Measurements from ENCODE around the gene BGN. TPM values are rescaled to one million over a fixed set of nuclear protein-coding genes. Genes with fewer than 3 reads are reported as not detected.
A peak's percentile ranks its signal among the peaks of the same experiment; 100 is the strongest.

BGN gene
- polyA plus RNA-seq, 3 donors, result not detected

GRCh38 chrX:153507484-153508178 lies 12.9 kb downstream of the BGN start:
- H3K4me3 Mint-ChIP-seq, result no peak overlapping the region
- H3K9me3 Mint-ChIP-seq, result peaks cover 0 to 6% (median 0%) of the 10 kb centered on the region in 7 donors
- peak; percentile 60 to 69 (median 63) for DNase-seq
- Histone ChIP-seq H3K27me3 (ENCODE audit: control insufficient read depth in 2 of 2, insufficient read depth in 2 of 2, low read length in 2 of 2) (no peaks in the 10 kb centered on the region), H3K36me3 (replicated peaks in 1 of 2; ENCODE audit: control insufficient read depth in 1 of 2, insufficient read depth in 2 of 2, low read length in 2 of 2) (no peaks in the 10 kb centered on the region), H3K9me3 (replicated peaks in 1 of 2; ENCODE audit: control insufficient read depth in 1 of 2, insufficient read depth in 1 of 2, low read length in 2 of 2) (no peaks in the 10 kb centered on the region), H3K9ac (ENCODE audit: insufficient read depth, low read length, poor library complexity, severe bottlenecking) (no peak overlapping the region), H2AFZ (ENCODE audit: insufficient read depth, low read depth, low read length, poor library complexity, severe bottlenecking) (peak overlapping the region; percentile 62), H3K79me2 (ENCODE audit: insufficient read depth, low read length) (no peaks in the 10 kb centered on the region), H3K4me2 (replicated peaks; ENCODE audit: extremely low read depth, low read length, poor library complexity, severe bottlenecking) (no peak overlapping the region), H4K20me1 (ENCODE audit: insufficient read depth, low read length) (no peaks in the 10 kb centered on the region), H3K4me1 (ENCODE audit: control insufficient read depth in 1 of 2, insufficient read depth in 2 of 2, low read length in 2 of 2) (no peaks in the 10 kb centered on the region), H3K4me3 (replicated peaks in 1 of 3; ENCODE audit: low read depth in 2 of 3, low read length in 3 of 3) (no peak overlapping the region), H3K27ac (ENCODE audit: low read depth in 1 of 2, low read length in 2 of 2) (no peak overlapping the region)
- H3K4me1 Mint-ChIP-seq, result peaks cover 3% of the 10 kb centered on the region
- intact Hi-C loops (cut with micrococcal nuclease), result loop anchor here (2.0 to 10.0 kb wide), 4 partner anchors 35 to 545 kb away; partner anchors contain the start of gene HAUS7 (in 1 of the 2)
- no peak overlapping the region for H3K27ac Mint-ChIP-seq
- 7% methylated on average over 4 of the region's 19 CpGs for WGBS (ENCODE audit: insufficient coverage)
- peak; percentile 65 for TF ChIP-seq CTCF (IDR thresholded peaks at IDR 0.05)
- peaks cover 4 to 10% (median 4%) of the 10 kb centered on the region in 3 donors for H3K27me3 Mint-ChIP-seq (ENCODE audit: low read depth in 3 of 3)
- no peaks in the 10 kb centered on the region for H3K36me3 Mint-ChIP-seq

- no peak for DNase-seq
- H3K4me1 ChIP-seq (ENCODE audit: control insufficient read depth in 1 of 2, insufficient read depth in 2 of 2, low read length in 2 of 2), result no peaks in the 10 kb centered on the region
- H3K27me3 ChIP-seq (ENCODE audit: control insufficient read depth in 2 of 2, insufficient read depth in 2 of 2, low read length in 2 of 2), result no peaks in the 10 kb centered on the region
- no peaks in the 10 kb centered on the region for H3K36me3 ChIP-seq (replicated peaks in 1 of 2; ENCODE audit: control insufficient read depth in 1 of 2, insufficient read depth in 2 of 2, low read length in 2 of 2)
- intact Hi-C loops (cut with micrococcal nuclease), result loop anchor here (5.0 to 10.0 kb wide), 3 partner anchors 37 to 547 kb away; partner anchors contain the start of gene HAUS7 (in 1 of the 2)
- H3K4me1 Mint-ChIP-seq, result peaks cover 3% of the 10 kb centered on the region
- H3K4me3 Mint-ChIP-seq, result no peak overlapping the region
- H3K4me3 ChIP-seq (replicated peaks in 1 of 3; ENCODE audit: low read depth in 2 of 3, low read length in 3 of 3), result no peak overlapping the region
- 97% methylated on average over 7 of the region's 14 CpGs for WGBS (ENCODE audit: insufficient coverage)
- H3K27ac ChIP-seq (ENCODE audit: low read depth in 1 of 2, low read length in 2 of 2), result no peak overlapping the region
- H2AFZ ChIP-seq (ENCODE audit: insufficient read depth, low read depth, low read length, poor library complexity, severe bottlenecking), result no peak overlapping the region
- H3K27ac Mint-ChIP-seq, result no peak overlapping the region
- H3K79me2 ChIP-seq (ENCODE audit: insufficient read depth, low read length), result no peaks in the 10 kb centered on the region
- H4K20me1 ChIP-seq (ENCODE audit: insufficient read depth, low read length), result no peaks in the 10 kb centered on the region
- no peak for TF ChIP-seq CTCF (IDR thresholded peaks at IDR 0.05)
- no peak overlapping the region for H3K9ac ChIP-seq (ENCODE audit: insufficient read depth, low read length, poor library complexity, severe bottlenecking)
- H3K9me3 Mint-ChIP-seq, result peaks cover 0 to 5% (median 0%) of the 10 kb centered on the region in 7 donors
- H3K4me2 ChIP-seq (replicated peaks; ENCODE audit: extremely low read depth, low read length, poor library complexity, severe bottlenecking), result no peak overlapping the region
- H3K27me3 Mint-ChIP-seq (ENCODE audit: low read depth in 3 of 3), result peaks cover 1 to 6% (median 4%) of the 10 kb centered on the region in 3 donors
- no peaks in the 10 kb centered on the region for H3K9me3 ChIP-seq (replicated peaks in 1 of 2; ENCODE audit: control insufficient read depth in 1 of 2, insufficient read depth in 1 of 2, low read length in 2 of 2)
- no peaks in the 10 kb centered on the region for H3K36me3 Mint-ChIP-seq
These were observed 14.8 kb downstream of the BGN start for GRCh38 chrX:153509592-153509991.

Measured in CD14-positive monocyte (primary cell).